ENCODE measurements around the gene GAST. TPM values are rescaled to one million over a fixed set of nuclear protein-coding genes. Genes with fewer than 3 reads are reported as not detected.

The GAST gene
- total RNA-seq, 1 experiment from 2014 or later: 0.75 TPM

DNA sequence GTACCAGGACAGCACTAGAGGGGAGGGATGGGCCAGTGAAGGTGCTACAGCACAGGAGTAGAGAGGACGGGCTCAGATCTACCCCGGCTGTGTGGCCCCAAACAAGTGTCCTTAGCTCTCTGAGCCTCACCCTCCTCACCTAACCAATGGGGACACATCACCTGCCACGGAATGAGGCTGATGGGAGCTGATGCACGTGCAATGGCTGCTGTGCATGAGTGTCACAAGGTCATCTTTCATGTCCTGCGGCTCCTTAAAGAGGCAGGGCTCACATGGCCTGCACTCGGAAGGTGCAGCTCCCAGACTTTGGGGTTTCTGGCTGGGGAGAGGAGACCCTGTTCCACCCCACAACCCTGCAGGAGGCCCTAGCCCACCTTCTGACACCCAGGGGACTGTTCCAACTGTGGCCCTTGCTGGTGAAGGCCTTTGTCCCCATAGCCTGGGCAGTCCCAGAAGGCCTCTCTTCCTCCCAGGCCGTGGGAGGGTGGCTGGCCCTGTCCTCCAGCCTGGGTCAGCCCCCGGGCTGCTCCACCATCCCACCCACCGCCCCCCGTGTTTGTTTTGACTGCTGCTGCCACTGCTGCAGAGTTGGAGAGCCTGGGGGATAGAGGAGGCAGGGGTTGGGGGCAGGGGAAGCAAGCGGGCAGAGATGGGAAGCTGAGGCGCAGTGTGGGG, 11.8 kb downstream of the GAST start:
- peaks cover 6% of the 10 kb centered on the region for H3K36me3 Mint-ChIP-seq (ENCODE audit: insufficient read depth, unreplicated experiment)
- Histone ChIP-seq H3K27me3 (replicated peaks; ENCODE audit: control insufficient read depth, insufficient read depth, low read length) (no peaks in the 10 kb centered on the region), H3K4me1 (no peaks in the 10 kb centered on the region), H3K4me3 (ENCODE audit: low read depth, low read length) (no peak overlapping the region), H3K36me3 (ENCODE audit: control insufficient read depth, insufficient read depth, low read length) (no peaks in the 10 kb centered on the region), H3K9me3 (no peaks in the 10 kb centered on the region; the same call in 1 of the 2 replicates)
- BruUV-seq (replicated peaks): no TSS peak
- TF ChIP-seq, protein P1, sequence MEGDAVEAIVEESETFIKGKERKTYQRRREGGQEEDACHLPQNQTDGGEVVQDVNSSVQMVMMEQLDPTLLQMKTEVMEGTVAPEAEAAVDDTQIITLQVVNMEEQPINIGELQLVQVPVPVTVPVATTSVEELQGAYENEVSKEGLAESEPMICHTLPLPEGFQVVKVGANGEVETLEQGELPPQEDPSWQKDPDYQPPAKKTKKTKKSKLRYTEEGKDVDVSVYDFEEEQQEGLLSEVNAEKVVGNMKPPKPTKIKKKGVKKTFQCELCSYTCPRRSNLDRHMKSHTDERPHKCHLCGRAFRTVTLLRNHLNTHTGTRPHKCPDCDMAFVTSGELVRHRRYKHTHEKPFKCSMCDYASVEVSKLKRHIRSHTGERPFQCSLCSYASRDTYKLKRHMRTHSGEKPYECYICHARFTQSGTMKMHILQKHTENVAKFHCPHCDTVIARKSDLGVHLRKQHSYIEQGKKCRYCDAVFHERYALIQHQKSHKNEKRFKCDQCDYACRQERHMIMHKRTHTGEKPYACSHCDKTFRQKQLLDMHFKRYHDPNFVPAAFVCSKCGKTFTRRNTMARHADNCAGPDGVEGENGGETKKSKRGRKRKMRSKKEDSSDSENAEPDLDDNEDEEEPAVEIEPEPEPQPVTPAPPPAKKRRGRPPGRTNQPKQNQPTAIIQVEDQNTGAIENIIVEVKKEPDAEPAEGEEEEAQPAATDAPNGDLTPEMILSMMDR (IDR thresholded peaks at IDR 0.05; ENCODE audit: insufficient read depth in 1 of 2, low read depth in 1 of 2, low read length in 1 of 2, severe bottlenecking in 1 of 2, unreplicated experiment in 1 of 2): no peak
- ChIA-PET POLR2A (no interaction called here), CTCF (interaction anchor here (0.6 to 1.1 kb wide), 2 partner anchors 9 to 28 kb away, joined by 3 to 4 read pairs; no protein-coding TSS in a partner anchor)
- intact Hi-C loops (cut with micrococcal nuclease; ENCODE audit: unreplicated experiment): no loop called here
- no peaks in the 10 kb centered on the region for H3K9me3 Mint-ChIP-seq (ENCODE audit: unreplicated experiment)
- no peaks in the 10 kb centered on the region for H3K4me1 Mint-ChIP-seq (ENCODE audit: low read depth, unreplicated experiment)
- no peak for DNase-seq
- H3K27ac Mint-ChIP-seq (ENCODE audit: unreplicated experiment): no peak overlapping the region
- H3K4me3 Mint-ChIP-seq (ENCODE audit: unreplicated experiment): no peak overlapping the region
- H3K27me3 Mint-ChIP-seq (ENCODE audit: insufficient read depth, unreplicated experiment): no peaks in the 10 kb centered on the region

DNA sequence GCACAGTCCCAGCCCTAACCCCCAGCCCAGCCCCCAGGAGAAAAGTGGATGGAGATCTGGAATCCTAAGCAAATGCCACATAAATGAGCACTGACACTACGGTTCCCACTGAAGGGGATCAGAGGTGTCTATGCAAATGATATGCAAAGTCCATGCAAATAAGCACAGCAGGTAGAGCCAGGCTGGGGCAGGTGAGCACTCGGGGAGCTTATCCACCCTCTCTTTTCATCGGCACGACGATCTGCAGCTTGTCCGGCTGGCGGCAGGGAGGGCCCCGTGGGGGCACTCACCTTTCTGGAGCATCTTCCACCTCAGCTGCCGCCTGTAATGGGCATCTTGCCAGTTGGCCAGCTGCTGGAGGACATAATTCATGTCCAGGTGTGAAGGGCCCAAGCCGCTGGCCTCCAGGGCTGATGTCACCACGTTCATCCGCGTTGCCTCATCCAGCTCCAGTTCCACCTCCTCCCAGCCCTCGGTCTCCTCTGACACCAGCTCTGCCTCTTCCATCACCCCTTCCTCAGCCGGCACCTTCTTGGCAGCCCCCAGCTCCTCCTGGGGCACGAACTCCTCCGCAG, 12.4 kb downstream of the GAST start:
- Mint-ChIP-seq H3K9me3 (ENCODE audit: unreplicated experiment) (no peaks in the 10 kb centered on the region), H3K36me3 (ENCODE audit: insufficient read depth, unreplicated experiment) (peaks cover 6% of the 10 kb centered on the region), H3K27ac (ENCODE audit: unreplicated experiment) (no peak overlapping the region), H3K4me3 (ENCODE audit: unreplicated experiment) (no peak overlapping the region), H3K4me1 (ENCODE audit: low read depth, unreplicated experiment) (no peaks in the 10 kb centered on the region), H3K27me3 (ENCODE audit: insufficient read depth, unreplicated experiment) (no peaks in the 10 kb centered on the region)
- Histone ChIP-seq H3K27me3 (replicated peaks; ENCODE audit: control insufficient read depth, insufficient read depth, low read length) (no peaks in the 10 kb centered on the region), H3K4me1 (no peaks in the 10 kb centered on the region), H3K36me3 (ENCODE audit: control insufficient read depth, insufficient read depth, low read length) (no peaks in the 10 kb centered on the region), H3K9me3 (no peaks in the 10 kb centered on the region; the same call in 1 of the 2 replicates), H3K4me3 (ENCODE audit: low read depth, low read length) (no peak overlapping the region)
- no peak for DNase-seq
- POLR2A ChIA-PET: no interaction called here
- no TSS peak for BruUV-seq (replicated peaks)
- CTCF ChIA-PET: interaction anchor here (1.1 kb wide), 1 partner anchor 29 kb away, joined by 3 read pairs; no protein-coding TSS in a partner anchor
- intact Hi-C loops (cut with micrococcal nuclease; ENCODE audit: unreplicated experiment): no loop called here
- TF ChIP-seq, protein P1 (IDR thresholded peaks at IDR 0.05; ENCODE audit: insufficient read depth in 1 of 2, low read depth in 1 of 2, low read length in 1 of 2, severe bottlenecking in 1 of 2, unreplicated experiment in 1 of 2): no peak

DNA sequence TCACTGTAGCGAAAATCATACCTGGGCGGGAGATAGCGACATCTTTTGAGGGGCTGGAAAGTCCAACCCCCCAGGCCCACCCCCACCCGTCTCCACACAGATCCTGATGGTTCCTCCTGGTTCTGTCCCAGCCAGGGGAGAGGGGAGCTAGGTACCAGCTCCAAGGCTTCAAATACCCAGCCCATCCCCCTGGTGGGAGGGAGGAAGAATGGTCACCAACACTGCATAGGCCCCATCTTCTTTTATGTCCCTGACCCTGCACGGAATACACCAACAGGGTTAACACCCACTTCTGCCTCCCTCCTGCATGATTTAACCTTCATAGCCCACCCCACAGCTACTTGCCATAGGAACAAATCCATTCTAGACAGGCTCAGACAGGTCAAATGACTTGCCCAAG, 13.0 kb downstream of the GAST start:
- no TSS peak for BruUV-seq (replicated peaks)
- no peak for DNase-seq
- Mint-ChIP-seq H3K9me3 (ENCODE audit: unreplicated experiment) (no peaks in the 10 kb centered on the region), H3K27ac (ENCODE audit: unreplicated experiment) (no peak overlapping the region), H3K4me3 (ENCODE audit: unreplicated experiment) (no peak overlapping the region), H3K36me3 (ENCODE audit: insufficient read depth, unreplicated experiment) (peaks cover 6% of the 10 kb centered on the region), H3K4me1 (ENCODE audit: low read depth, unreplicated experiment) (no peaks in the 10 kb centered on the region), H3K27me3 (ENCODE audit: insufficient read depth, unreplicated experiment) (no peaks in the 10 kb centered on the region)
- ChIA-PET POLR2A (interaction anchor here (0.6 kb wide), 1 partner anchor 37 kb away, joined by 3 read pairs; no protein-coding TSS in a partner anchor), CTCF (interaction anchor here (0.6 to 1.1 kb wide), 3 partner anchors 11 to 293 kb away, joined by 3 read pairs; no protein-coding TSS in a partner anchor)
- intact Hi-C loops (cut with micrococcal nuclease; ENCODE audit: unreplicated experiment): no loop called here
- Histone ChIP-seq H3K9me3 (no peaks in the 10 kb centered on the region; the same call in 1 of the 2 replicates), H3K4me3 (ENCODE audit: low read depth, low read length) (no peak overlapping the region), H3K27me3 (replicated peaks; ENCODE audit: control insufficient read depth, insufficient read depth, low read length) (no peaks in the 10 kb centered on the region), H3K36me3 (ENCODE audit: control insufficient read depth, insufficient read depth, low read length) (no peaks in the 10 kb centered on the region), H3K4me1 (no peaks in the 10 kb centered on the region)
- TF ChIP-seq, protein P1 (IDR thresholded peaks at IDR 0.05; ENCODE audit: insufficient read depth in 1 of 2, low read depth in 1 of 2, low read length in 1 of 2, severe bottlenecking in 1 of 2, unreplicated experiment in 1 of 2): no peak

Data from Caco-2 (cell line).